ENCODE measurements around the gene PSD4. TPM values are rescaled to one million over a fixed set of nuclear protein-coding genes. Genes with fewer than 3 reads are reported as not detected.

PSD4 gene
- total RNA-seq, 6 donors from 2014 or later: 44.0 to 101 (median 60.4) TPM

DNA sequence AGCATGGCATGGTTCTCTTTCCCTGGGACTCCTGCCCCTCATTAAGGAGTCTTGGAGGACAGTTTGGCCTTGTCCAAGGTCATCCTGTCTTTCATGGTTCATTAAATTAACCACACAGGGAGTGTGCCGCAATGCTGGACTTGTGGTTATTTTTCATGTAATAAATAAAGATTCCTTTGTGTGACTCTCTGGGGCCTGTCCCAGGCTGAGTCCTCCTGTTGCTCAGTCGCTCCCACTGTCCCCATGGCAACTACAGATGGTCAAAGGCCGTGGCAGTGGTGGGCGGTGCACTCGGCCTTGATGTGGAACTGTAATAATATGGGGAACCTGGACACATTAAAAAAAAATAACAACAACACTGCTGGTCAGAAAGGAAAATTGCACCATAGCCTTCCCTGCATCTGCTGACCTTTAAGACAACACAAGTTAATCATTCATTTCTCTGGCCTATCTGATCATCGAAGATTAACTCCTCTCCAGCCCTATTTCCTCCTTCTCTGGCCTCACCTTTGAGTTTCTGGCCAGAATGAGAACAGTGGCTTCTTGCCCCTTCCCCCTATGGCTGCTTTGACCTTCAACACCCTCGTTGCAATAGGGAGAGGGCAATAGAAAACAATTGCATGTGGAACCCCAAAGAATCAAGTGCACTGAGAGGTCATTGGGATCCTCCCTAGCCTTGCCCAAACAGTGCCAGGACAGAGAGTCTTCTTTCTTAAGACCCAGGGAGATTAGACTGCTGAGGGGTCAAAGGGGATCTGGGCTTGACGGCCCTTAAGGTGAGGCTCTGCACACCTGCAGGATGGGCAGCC, 44.7 kb downstream of the PSD4 start:
- no peak for TF ChIP-seq EP300 (IDR thresholded peaks at IDR 0.05)
- Histone ChIP-seq H3K36me3 (no peaks in the 10 kb centered on the region), H3K4me1 (peaks cover 31 to 38% (median 33%) of the 10 kb centered on the region in 4 donors), H3K4me3 (no peak overlapping the region), H3K27ac (peak overlapping the region; percentile 40 to 79 (median 70)), H3K27me3 (no peaks in the 10 kb centered on the region), H3K9me3 (no peaks in the 10 kb centered on the region)
- WGBS, 2 donors: 69 to 76% methylated on average over 8 of the region's 8 CpGs
- DNase-seq (peak; percentile 51 to 74), ATAC-seq (ENCODE audit: low FRiP score in 2 of 2) (peak; percentile 56 to 85)

DNA sequence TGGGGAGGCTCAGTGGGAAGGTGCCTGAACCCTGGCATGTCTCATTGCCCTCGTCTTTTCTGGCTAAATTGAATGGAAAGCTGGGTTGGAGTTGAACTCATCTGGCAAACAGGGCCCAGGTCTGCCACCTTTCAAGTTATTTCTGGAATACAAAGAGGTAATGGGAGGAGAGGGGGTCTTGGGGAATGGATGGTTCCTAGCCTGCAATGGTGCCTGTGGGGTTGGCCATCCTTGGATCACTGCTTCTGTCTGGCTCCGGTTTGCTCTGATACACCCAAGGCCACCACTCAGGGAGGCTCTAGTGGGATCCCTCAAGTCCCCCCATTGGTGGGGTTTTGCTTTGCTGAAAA, 45.3 kb downstream of the PSD4 start:
- no peaks in the 10 kb centered on the region for H3K27me3 ChIP-seq
- H3K36me3 ChIP-seq: no peaks in the 10 kb centered on the region
- H3K4me1 ChIP-seq: peaks cover 31 to 38% (median 33%) of the 10 kb centered on the region in 4 donors
- DNase-seq (no peak), ATAC-seq (ENCODE audit: low FRiP score in 2 of 2) (no peak)
- no peak overlapping the region for H3K4me3 ChIP-seq
- TF ChIP-seq POLR2AphosphoS5 (IDR thresholded peaks at IDR 0.05): no peak
- TF ChIP-seq EP300 (IDR thresholded peaks at IDR 0.05): no peak
- TF ChIP-seq, protein P1, sequence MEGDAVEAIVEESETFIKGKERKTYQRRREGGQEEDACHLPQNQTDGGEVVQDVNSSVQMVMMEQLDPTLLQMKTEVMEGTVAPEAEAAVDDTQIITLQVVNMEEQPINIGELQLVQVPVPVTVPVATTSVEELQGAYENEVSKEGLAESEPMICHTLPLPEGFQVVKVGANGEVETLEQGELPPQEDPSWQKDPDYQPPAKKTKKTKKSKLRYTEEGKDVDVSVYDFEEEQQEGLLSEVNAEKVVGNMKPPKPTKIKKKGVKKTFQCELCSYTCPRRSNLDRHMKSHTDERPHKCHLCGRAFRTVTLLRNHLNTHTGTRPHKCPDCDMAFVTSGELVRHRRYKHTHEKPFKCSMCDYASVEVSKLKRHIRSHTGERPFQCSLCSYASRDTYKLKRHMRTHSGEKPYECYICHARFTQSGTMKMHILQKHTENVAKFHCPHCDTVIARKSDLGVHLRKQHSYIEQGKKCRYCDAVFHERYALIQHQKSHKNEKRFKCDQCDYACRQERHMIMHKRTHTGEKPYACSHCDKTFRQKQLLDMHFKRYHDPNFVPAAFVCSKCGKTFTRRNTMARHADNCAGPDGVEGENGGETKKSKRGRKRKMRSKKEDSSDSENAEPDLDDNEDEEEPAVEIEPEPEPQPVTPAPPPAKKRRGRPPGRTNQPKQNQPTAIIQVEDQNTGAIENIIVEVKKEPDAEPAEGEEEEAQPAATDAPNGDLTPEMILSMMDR (IDR thresholded peaks at IDR 0.05): no peak
- TF ChIP-seq POLR2A (IDR thresholded peaks at IDR 0.05): no peak
- no peaks in the 10 kb centered on the region for H3K9me3 ChIP-seq
- WGBS, 2 donors: 83 to 85% methylated on average over 1 to 2 of the region's 2 CpGs
- H3K27ac ChIP-seq: peak overlapping the region; percentile 40 to 79 (median 54)

DNA sequence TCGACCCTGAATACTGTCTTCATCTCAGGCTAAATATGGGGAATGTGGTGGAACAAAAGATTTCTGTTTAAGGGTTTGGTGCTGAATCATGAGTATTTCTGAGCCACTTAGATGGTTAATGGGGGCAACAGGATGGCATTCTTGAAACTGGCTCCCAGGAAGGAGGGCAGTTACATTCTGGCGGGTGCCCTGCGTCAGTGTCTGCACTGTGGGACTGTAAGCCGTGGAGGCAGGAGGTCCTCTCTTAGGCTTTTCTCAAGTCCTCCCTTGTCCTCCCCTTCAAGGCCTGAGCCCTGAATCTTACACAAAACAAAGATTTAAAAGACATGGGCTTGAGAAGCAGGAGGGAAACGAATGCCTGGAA, 45.7 kb downstream of the PSD4 start:
- peaks cover 31 to 38% (median 33%) of the 10 kb centered on the region in 4 donors for H3K4me1 ChIP-seq
- ATAC-seq (ENCODE audit: low FRiP score in 2 of 2): no peak
- no peaks in the 10 kb centered on the region for H3K27me3 ChIP-seq
- no peak for DNase-seq
- TF ChIP-seq, protein P1 (IDR thresholded peaks at IDR 0.05): no peak
- TF ChIP-seq EP300 (IDR thresholded peaks at IDR 0.05) (no peak), POLR2AphosphoS5 (IDR thresholded peaks at IDR 0.05) (no peak), POLR2A (IDR thresholded peaks at IDR 0.05) (no peak)
- H3K36me3 ChIP-seq: no peaks in the 10 kb centered on the region
- 81 to 84% methylated on average over 5 of the region's 5 CpGs for whole genome bisulfite sequencing, 2 donors
- H3K9me3 ChIP-seq: no peaks in the 10 kb centered on the region
- no peak overlapping the region for H3K4me3 ChIP-seq
- H3K27ac ChIP-seq: peak overlapping the region in 3 of 4 donors; percentile 9 to 68 (median 41)

DNA sequence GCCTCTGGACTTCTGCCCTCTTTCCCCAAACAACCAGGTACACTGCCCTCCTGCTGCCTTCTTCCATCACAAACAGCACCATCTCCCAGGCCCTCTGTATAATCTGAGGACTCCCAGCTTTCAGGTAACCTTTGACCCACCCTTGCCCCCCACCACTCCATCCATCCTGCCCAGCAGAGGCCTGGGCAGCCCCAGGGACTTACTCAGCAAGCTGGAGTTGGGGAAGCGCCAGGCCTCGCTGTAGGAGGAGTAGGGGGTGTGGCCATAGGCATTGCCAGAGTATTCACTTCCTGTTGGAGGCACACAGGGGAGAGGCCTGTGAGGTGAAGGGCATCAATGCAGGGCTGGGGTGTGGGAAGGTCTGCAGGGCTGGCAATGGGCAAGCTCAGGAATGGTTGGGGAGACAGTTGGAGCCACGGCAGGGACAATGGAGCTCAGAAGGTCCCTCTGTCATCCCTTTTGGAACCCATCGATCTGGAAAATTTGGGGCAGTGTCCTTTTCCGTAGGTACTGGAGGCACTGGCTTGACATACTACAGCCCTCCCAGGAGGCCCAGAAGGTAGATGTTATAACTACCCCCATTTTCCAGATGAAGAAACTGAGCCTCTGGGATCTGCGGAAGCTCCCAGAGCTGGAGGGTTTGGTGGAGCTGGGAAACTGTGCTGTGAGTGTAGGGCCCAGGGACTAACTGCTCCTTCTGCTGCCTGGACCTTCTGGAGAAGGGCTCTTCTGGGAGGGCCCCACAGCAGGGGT, 46.3 kb downstream of the PSD4 start:
- no peaks in the 10 kb centered on the region for H3K36me3 ChIP-seq
- H3K9me3 ChIP-seq: no peaks in the 10 kb centered on the region
- H3K4me1 ChIP-seq: peaks cover 31 to 38% (median 33%) of the 10 kb centered on the region in 4 donors
- H3K4me3 ChIP-seq: no peak overlapping the region
- 67 to 69% methylated on average over 6 of the region's 6 CpGs for WGBS, 2 donors
- peak overlapping the region in 2 of 4 donors; percentile 9 to 41 for H3K27ac ChIP-seq
- DNase-seq: peak in 1 of 2 donors; percentile 76
- TF ChIP-seq, protein P1 (IDR thresholded peaks at IDR 0.05): no peak
- TF ChIP-seq EP300 (IDR thresholded peaks at IDR 0.05): no peak
- peak in 1 of 4 donors; percentile 55 for TF ChIP-seq POLR2A (IDR thresholded peaks at IDR 0.05)
- TF ChIP-seq POLR2AphosphoS5 (IDR thresholded peaks at IDR 0.05): peak in 1 of 2 donors; percentile 28
- H3K27me3 ChIP-seq: no peaks in the 10 kb centered on the region
- peak; percentile 50 to 79 for ATAC-seq (ENCODE audit: low FRiP score in 2 of 2)

DNA sequence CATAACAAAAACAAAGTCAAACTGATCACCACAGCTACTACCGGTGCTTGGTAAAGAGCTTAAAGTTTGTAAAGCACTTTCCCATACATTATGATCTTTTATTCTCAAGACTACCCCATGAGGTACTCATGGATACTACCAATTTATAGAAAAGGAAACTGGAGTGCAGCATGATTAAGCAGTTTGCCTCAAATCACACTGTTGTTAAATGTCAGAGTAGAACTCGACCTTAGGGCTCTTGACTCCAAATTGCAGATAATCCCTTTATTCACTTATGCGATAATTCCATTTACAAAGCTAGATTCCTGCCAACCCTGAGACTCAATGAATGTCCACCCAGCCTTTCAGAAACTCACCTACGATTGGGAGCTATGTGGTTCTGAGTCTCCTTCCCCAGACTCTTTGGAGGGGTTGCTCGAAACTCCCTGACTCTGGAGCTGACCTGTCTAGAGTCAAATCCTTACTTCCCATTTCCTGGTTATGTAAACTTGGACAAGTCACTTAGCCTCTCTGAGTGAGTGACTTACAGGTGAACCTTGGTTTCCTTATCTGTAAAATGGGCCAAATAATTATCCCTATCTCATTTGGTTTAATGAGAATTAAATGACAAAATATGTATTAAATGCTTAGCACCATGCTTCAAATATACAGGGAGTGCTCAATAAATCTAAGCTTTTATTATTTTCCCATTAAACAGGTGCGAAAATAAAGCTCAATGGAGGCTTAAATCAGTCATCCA, 47.4 kb downstream of the PSD4 start:
- no peak overlapping the region for H3K4me3 ChIP-seq
- TF ChIP-seq POLR2A (IDR thresholded peaks at IDR 0.05): no peak
- TF ChIP-seq EP300 (IDR thresholded peaks at IDR 0.05): no peak
- WGBS, 2 donors: 68 to 78% methylated on average over 6 of the region's 6 CpGs
- DNase-seq: no peak
- peaks cover 31 to 38% (median 33%) of the 10 kb centered on the region in 4 donors for H3K4me1 ChIP-seq
- H3K27ac ChIP-seq: no peak overlapping the region
- H3K36me3 ChIP-seq: no peaks in the 10 kb centered on the region
- no peaks in the 10 kb centered on the region for H3K9me3 ChIP-seq
- ATAC-seq (ENCODE audit: low FRiP score in 2 of 2): no peak
- H3K27me3 ChIP-seq: no peaks in the 10 kb centered on the region
